ES-I3 (cell line): Measurements from ENCODE around the gene TOR2A.
"Not testable (repeated sequence)": the region's sequence is repeated elsewhere in the genome, so short reads cannot be mapped to it uniquely, and the experiment has no call there.

Experiments used
- H3K36me3 ChIP-seq: 2 replicates; pipeline ENCODE4 v1.6.1; 2013; ENCODE audit warnings: mild to moderate bottlenecking, low read length, control low read depth, moderate library complexity; ENCODE audit not compliant: insufficient read depth
- H3K4me1 ChIP-seq: 2 replicates; pipeline ENCODE4 v1.6.1; 2013; ENCODE audit warnings: mild to moderate bottlenecking, control low read depth, low read length; ENCODE audit not compliant: insufficient read depth
- H3K9ac ChIP-seq: 2 replicates; pipeline ENCODE4 v1.6.1; 2013; ENCODE audit warnings: low read depth, mild to moderate bottlenecking, low read length, moderate library complexity
- H3K9me3 ChIP-seq: 2 replicates; pipeline ENCODE4 v1.6.1; 2013; ENCODE audit warnings: mild to moderate bottlenecking, low read length, moderate library complexity; ENCODE audit not compliant: control insufficient read depth, insufficient read depth

The TOR2A gene

DNA sequence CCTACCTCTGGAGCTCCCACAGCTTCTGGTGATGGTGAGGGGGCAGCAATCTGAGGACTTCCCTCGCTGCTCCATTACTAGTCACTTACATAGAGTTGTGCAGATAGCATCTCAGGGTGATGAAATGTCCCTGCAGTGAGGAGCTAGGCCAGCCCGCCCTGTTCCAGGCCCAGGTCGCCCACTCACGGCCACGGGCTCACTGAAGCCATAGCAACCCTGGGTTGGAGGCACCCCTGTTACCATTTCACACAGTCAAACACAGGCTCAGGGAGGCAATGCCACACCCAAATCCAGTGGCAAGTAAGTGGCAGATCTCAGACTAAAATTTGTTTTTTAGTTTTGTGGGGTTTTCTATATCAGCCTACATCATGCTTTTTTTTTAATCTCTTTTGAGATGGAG lies 23.7 kb upstream of the TOR2A start:
- H3K9me3 ChIP-seq = no peaks in the 10 kb centered on the region
- H3K9ac ChIP-seq = no peak overlapping the region
- H3K4me1 ChIP-seq = peaks cover 13% of the 10 kb centered on the region
- no peaks in the 10 kb centered on the region for H3K36me3 ChIP-seq

DNA sequence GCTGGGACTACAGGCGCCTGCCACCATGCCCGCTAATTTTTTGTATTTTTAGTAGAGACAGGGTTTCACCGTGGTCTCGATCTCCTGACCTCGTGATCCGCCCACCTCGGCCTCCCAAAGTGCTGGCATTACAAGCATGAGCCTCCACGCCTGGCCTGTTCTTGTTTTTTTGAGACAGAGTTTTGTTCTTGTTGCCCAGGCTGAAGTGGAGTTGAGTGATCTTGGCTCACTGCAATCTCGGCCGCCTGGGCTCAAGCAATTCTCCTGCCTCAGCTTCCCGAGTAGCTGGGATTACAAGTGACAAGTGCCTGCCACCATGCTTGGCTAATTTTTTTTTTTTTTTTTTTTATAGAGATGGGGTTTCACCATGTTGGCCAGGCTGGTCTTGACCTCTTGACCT lies 21.7 kb upstream of the TOR2A start:
- H3K4me1 ChIP-seq, H3K9me3 ChIP-seq, H3K36me3 ChIP-seq, H3K9ac ChIP-seq: not testable (repeated sequence)

DNA sequence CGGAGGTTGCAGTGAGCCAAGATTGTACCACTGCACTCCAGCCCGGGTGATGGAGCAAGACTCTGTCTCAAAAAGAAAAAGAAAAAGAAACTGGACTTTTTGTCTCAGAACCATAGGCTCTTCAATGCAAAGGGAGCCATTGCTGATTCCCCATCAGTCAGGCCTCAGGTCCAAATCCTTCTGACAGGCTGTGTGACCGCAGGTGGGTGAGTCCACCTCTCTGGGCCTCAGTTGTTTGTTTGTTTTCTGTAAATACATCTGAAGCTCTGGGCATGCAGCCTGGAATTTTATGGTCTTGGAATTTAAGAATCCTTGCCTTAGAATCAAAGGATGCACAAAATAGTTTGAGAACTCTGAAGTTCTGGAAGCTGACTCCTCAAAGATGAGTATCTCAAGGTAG lies 21.1 kb upstream of the TOR2A start:
- H3K9me3 ChIP-seq = no peaks in the 10 kb centered on the region
- no peak overlapping the region for H3K9ac ChIP-seq
- no peaks in the 10 kb centered on the region; the same call in 1 of the 2 replicates for H3K4me1 ChIP-seq
- no peaks in the 10 kb centered on the region for H3K36me3 ChIP-seq

DNA sequence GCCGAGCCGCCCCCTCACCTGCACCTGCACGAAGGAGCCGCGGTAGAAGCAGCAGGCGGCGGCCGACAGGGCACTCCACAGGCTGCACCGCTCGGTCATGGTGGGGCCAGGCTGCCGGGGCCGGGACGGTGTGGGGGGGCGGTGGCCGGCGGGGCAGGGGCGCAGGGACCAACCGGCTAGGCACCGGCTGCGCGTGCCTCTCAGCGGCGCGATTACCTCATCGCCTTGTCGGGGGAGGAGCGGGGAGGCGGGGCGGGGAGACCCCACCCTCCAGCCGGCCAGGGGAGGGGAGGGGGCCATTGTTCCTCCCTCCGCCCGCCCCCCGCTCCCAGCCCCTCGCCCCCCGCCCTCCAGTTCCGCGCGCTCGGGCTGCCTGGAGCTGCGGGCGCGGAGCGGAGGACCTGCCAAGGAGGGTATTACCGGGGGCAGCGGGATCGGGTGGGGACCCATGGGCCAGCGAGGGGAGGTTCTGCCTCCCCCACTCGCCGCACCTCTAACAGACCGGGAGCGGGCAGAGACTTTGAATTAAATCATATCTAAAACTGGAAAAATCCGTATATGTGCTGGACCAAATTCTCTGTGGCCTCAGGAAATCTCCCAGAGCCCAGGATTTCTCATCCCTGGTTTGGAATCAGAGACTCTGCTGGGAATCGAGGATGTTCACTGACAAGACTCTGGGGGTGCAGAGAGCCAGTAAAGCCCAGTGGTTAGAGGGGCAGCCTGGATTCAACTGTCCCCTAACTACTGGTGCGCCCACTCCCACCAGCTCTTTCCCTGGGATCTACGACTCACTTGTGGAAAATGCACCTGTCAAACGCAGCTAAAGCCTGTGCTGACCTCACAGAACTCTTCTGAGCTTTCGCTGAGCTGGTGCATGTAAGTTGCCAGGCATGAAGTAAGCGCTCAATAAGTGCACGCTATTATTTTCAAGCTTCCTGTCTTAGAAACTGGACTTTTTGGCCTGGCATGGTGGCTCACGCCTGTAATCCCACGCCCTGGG lies 20.3 kb upstream of the TOR2A start:
- Histone ChIP-seq H3K4me1 (no peaks in the 10 kb centered on the region; the same call in 1 of the 2 replicates), H3K36me3 (no peaks in the 10 kb centered on the region; the same call in 1 of the 2 replicates), H3K9ac (peak overlapping the region; percentile 58), H3K9me3 (no peaks in the 10 kb centered on the region)

DNA sequence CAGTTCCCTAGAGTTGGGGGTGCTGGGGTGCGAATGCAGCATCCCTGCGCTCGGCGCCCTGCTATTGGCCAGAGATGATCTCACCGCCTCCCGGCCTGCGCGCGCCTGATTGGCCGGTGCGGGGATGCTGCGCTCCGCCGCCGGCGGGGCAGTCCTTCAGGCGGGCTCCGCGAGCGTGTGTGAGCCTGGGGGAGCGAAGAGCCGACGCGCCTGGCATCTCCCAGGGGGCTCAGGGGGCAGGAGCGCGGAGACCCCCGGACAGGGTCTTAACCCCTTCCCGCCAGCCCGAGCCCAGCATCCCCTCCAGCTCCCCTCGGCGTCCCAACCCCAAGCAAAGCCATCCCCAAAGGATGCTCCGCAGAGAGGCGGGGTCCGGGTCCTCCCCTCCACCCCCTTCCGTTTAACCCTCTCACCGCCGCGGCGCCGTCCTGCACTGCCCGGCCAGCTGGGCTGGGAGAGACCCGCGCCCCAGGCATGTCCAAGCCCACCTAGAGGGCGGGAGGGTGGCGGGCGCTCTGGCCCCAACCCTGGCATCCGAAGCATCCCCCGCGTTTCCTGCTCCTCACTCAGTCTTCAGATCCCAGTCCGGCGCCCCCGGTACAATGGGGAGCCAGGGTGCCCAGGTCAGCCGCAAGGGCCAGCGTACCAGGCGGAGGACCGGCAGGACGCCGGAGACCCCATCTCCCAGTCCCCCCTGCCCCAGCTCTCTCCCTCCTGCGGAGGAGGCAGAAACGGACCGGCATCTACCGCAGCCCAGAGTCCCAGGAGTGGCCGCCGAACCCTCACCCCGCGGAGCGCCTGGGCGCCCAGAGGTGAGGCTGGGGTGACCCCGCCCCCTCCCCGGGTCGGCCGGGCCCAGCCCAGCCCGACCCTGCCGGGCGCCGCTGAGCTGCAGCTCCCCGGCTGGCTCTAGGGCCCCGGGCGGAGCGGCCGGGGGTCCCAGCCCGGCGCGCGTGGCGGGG lies 19.3 kb upstream of the TOR2A start:
- Histone ChIP-seq H3K9ac (peak overlapping the region; percentile 58), H3K9me3 (no peaks in the 10 kb centered on the region), H3K4me1 (no peaks in the 10 kb centered on the region; the same call in 1 of the 2 replicates), H3K36me3 (no peaks in the 10 kb centered on the region; the same call in 1 of the 2 replicates)

DNA sequence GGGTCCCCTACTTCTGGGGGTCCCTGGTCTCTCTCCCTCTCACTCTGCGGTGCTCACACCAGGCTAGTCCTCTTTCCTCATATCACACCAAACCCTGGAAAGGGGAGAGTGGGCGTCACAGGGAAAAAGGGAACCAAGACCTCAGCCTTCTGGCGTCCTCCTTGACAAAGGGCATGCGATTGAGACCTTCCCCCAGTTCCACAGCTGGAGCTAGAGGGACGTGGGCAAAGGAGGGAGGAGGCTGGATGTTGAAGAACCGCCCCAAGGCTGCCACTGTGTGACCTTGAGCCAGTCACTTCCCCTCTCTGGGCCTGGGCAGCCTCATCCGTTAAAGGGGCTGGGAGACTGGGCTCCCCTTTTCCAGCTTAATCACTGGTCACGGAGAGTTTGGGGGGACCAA lies 18.5 kb upstream of the TOR2A start:
- no peaks in the 10 kb centered on the region for H3K9me3 ChIP-seq
- no peaks in the 10 kb centered on the region; the same call in 1 of the 2 replicates for H3K36me3 ChIP-seq
- H3K4me1 ChIP-seq = no peaks in the 10 kb centered on the region; the same call in 1 of the 2 replicates
- H3K9ac ChIP-seq = no peak overlapping the region; the same call in 1 of the 2 replicates

DNA sequence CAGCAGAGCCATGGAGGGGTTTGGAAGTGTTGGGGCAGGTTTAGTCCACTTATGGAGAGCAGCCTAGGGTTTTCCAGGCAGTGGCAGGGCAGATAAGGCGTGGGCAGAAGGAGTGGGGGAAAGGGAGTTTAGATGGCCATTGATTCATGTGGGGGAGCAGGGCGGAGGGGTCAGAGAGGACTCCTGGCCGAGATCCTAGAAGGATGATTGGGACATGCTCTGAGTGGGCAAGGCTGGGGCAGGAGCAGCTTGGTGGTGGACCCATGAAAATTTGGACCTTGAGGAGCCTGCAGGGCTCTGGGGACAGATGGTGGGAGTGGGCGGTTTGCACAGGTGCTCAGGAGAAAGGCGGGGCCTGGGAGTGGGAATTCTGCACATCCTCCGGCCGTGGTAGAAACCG lies 18.1 kb upstream of the TOR2A start:
- Histone ChIP-seq H3K9me3 (no peaks in the 10 kb centered on the region), H3K4me1 (no peaks in the 10 kb centered on the region; the same call in 1 of the 2 replicates), H3K36me3 (no peaks in the 10 kb centered on the region; the same call in 1 of the 2 replicates), H3K9ac (no peak overlapping the region)

DNA sequence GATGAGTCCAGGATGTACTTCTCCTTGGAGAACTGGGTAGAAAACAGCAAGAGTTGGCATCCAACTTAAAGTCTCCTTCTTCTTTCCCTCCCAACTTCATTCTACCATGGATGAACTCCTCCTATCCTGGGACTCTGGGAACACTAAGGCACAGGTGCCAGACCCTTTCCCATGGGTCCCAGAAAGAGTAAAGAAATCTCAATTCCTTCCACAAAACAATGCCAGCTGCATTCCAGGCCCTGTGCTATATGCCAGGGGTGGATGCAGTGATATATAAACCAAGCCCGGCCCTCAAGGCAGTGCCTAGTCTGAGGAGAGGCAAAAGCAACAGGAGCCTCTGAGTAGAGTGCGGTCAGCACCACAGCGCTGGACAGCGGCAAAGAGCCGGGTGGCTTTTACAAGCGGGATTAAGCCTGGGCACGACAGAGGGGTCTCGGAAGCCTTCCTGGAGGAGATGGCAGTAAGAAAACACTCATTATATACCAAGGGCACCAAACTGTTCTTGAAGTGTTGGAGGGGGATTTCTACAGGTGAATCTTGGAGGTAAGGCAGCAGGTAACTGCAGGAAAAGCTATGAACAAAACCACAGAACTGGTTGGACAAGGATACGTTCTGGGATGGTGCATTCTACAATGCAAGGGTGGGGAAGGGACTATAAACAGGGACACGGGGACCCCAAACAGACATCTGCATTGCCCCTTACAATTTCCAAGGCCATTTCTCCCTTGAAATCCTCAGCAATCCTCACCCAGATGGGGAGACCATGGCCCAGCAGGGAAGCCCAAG lies 16.4 kb upstream of the TOR2A start:
- H3K4me1 ChIP-seq = no peaks in the 10 kb centered on the region; the same call in 1 of the 2 replicates
- no peaks in the 10 kb centered on the region for H3K9me3 ChIP-seq
- H3K9ac ChIP-seq = no peak overlapping the region
- H3K36me3 ChIP-seq = no peaks in the 10 kb centered on the region; the same call in 1 of the 2 replicates

DNA sequence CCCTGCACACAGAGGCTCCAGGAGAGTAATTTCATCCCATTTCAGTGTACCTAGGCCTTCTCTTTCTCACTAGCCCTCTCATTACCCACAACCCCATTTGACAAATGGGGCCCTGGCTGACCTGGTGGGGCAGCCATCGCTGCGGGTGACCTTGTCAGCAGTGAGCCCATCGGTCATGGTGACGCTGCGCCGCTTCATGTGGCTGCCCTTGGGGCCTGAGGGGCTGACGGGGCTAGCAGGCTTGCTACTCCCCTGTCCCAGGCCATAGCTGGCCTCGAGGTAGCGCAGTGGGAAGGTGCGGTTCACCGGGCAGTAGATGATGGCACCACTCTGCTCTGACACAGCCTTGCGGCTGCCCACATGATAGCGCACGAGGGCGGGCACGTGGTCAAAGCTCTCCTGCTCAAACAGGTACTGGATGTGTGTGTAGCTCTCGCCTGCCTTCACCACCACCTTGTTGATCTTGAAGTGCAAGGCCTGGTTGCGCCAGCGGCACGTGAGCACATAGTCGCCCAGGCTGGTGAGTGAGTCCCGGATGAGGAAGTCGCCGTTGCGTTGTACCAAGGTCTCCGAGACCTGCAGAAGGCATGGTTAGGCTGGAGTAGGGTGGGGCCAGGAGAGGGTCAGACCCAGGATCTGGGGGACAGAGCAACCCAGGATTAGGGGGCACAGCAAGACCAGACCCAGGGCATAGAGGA lies 14.1 kb upstream of the TOR2A start:
- no peaks in the 10 kb centered on the region; the same call in 1 of the 2 replicates for H3K36me3 ChIP-seq

DNA sequence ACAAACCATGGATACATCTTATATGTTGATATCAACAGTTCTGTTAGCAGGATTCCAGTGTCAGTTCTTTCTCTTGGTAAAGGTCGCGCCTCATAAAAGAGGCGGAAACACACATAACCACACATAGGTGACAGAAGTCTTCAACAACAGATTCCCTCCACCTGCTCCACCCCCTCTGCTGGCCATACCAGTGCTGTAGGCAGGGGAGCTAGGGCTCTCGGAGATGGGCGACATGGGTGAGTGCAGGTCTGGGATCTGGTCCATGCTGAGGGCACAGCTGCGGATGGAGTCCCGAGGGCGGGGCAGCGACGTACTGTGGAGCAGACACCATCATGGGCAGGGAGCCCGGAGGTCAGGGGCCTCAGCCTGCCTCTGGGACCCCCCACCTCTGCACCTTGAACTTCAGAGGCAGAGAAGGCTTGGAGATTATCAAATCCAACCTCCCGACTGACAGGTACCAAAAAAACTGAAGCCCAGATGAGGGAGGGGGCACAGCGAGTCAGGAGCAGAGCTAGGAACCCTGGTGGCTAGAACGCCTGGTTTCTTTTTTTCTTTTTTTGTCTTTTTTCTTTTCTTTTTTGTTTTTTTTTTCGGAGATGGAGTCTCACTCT lies 12.0 kb upstream of the TOR2A start:
- Histone ChIP-seq H3K9ac (no peak overlapping the region), H3K9me3 (no peaks in the 10 kb centered on the region), H3K4me1 (no peaks in the 10 kb centered on the region), H3K36me3 (no peaks in the 10 kb centered on the region; the same call in 1 of the 2 replicates)

More for the DNA sequence above, 14.1 kb upstream of the TOR2A start:
- Histone ChIP-seq H3K9me3 (no peaks in the 10 kb centered on the region), H3K9ac (no peak overlapping the region), H3K4me1 (no peaks in the 10 kb centered on the region)

DNA sequence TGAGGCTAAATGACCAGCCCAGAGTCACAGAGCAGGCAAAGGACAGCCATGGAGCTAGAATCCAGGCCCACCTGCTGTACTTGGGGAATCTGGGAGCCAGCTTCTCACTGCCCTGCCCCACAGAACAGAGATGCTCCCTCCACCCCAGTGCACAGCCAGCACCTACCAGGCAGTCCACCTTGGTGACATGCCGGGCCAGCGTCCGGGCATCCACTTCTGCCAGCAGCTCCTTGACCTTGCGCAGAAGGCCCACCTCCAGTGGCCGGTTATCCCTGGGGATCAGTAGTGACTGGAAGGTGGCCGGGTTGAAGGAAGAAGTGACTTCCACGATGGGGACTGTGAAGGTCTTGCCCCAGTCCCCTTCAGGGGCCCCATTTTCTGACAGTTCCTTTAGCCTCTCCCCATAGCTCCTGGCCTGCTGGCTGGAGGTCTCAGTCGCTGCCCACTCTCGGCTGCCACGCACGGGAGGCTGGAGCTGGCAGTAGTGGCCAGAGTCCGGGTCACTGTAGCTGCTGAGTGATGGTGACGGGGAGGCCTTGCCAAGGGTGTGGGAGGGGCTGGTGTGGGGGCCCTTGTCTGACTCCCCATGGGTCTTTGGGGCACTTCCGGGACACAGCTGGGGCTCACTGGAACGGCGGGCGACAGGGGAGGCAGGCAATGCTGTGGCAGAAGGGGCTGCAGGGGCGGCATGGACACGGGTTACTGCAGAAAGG lies 9.5 kb upstream of the TOR2A start:
- no peaks in the 10 kb centered on the region for H3K4me1 ChIP-seq
- H3K36me3 ChIP-seq = no peaks in the 10 kb centered on the region; the same call in 1 of the 2 replicates
- H3K9me3 ChIP-seq = no peaks in the 10 kb centered on the region
- no peak overlapping the region for H3K9ac ChIP-seq

DNA sequence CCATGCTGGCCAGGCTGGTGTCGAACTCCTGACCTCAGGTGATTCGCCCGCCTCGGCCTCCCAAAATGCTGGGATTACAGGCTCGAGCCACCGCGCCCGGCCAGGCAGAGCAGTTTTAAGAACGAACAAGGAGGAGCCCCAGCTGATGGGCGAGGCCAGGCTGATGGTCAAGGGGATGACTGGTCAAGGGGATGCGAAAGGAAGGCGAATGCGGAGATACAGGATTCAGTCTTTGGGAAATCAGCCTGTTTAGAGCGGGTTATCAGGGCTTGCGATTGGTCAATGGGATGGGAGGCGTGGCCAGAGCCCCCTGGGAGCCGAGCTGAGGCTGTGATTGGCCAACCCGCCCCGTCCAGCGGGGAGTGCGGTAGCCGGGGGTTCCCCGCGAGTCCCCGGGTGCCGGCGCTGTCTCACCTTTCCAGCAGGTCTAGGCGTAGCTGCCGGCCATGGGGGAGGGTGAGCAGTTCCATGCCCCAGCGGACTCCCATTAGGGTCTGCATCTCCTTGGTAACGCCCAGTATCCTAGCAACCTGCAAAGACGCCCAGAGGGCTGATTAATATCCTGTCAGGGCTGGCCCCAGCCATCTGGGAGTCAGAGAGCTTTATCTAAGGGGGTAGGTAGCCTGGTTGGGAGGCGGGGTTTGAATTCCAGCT lies 7.5 kb upstream of the TOR2A start:
- no peaks in the 10 kb centered on the region; the same call in 1 of the 2 replicates for H3K36me3 ChIP-seq
- no peaks in the 10 kb centered on the region for H3K9me3 ChIP-seq
- no peaks in the 10 kb centered on the region for H3K4me1 ChIP-seq
- peak overlapping the region; percentile 43; the same call in 1 of the 2 replicates for H3K9ac ChIP-seq
